ENCODE results near the gene HOXB3.

Gene HOXB3

GRCh38 chr17:48499735-48500434, 90.2 kb downstream of the HOXB3 start:
- Histone ChIP-seq H3K9me3 (ENCODE audit: low read length) (no peaks in the 10 kb centered on the region), H3F3A (ENCODE audit: insufficient read depth, low read length) (no peaks in the 10 kb centered on the region), H3K27ac (ENCODE audit: low read depth, low read length, poor library complexity, severe bottlenecking) (no peak overlapping the region), H3K4me1 (ENCODE audit: insufficient read depth, low read length, severe bottlenecking) (no peaks in the 10 kb centered on the region), H4K20me1 (ENCODE audit: insufficient read depth, low read length) (no peaks in the 10 kb centered on the region), H3K9ac (ENCODE audit: low read length) (no peak overlapping the region), H3K27me3 (ENCODE audit: insufficient read depth, low read length) (no peaks in the 10 kb centered on the region; the same call in none of the 2 replicates), H3K36me3 (ENCODE audit: insufficient read depth, low read length) (no peaks in the 10 kb centered on the region), H3K4me2 (ENCODE audit: low read length) (no peak overlapping the region), H3K4me3 (ENCODE audit: low read depth, low read length, poor library complexity, severe bottlenecking) (no peak overlapping the region), H3K9me2 (ENCODE audit: low read depth, low read length) (no peaks in the 10 kb centered on the region), H3K79me2 (ENCODE audit: insufficient read depth, low read length) (no peaks in the 10 kb centered on the region), H2AFZ (ENCODE audit: low read length) (no peak overlapping the region)
- TF ChIP-seq EZH2 (IDR thresholded peaks at IDR 0.05; ENCODE audit: borderline replicate concordance, low read length) (no peak), CTCF (IDR thresholded peaks at IDR 0.05; ENCODE audit: low read length) (no peak)

GRCh38 chr17:48499248-48499647, 90.8 kb downstream of the HOXB3 start:
- no peaks in the 10 kb centered on the region for H3K9me2 ChIP-seq (ENCODE audit: low read depth, low read length)
- TF ChIP-seq EZH2 (IDR thresholded peaks at IDR 0.05; ENCODE audit: borderline replicate concordance, low read length) (no peak), CTCF (IDR thresholded peaks at IDR 0.05; ENCODE audit: low read length) (no peak)
- no peak overlapping the region for H3K27ac ChIP-seq (ENCODE audit: low read depth, low read length, poor library complexity, severe bottlenecking)
- H4K20me1 ChIP-seq (ENCODE audit: insufficient read depth, low read length) = no peaks in the 10 kb centered on the region
- no peak overlapping the region for H3K9ac ChIP-seq (ENCODE audit: low read length)
- no peaks in the 10 kb centered on the region for H3K4me1 ChIP-seq (ENCODE audit: insufficient read depth, low read length, severe bottlenecking)
- H3K4me2 ChIP-seq (ENCODE audit: low read length) = no peak overlapping the region
- H3K79me2 ChIP-seq (ENCODE audit: insufficient read depth, low read length) = no peaks in the 10 kb centered on the region
- no peak overlapping the region for H2AFZ ChIP-seq (ENCODE audit: low read length)
- no peak overlapping the region for H3K4me3 ChIP-seq (ENCODE audit: low read depth, low read length, poor library complexity, severe bottlenecking)
- H3K27me3 ChIP-seq (ENCODE audit: insufficient read depth, low read length) = no peaks in the 10 kb centered on the region; the same call in 1 of the 2 replicates
- no peaks in the 10 kb centered on the region for H3K9me3 ChIP-seq (ENCODE audit: low read length)
- H3F3A ChIP-seq (ENCODE audit: insufficient read depth, low read length) = no peaks in the 10 kb centered on the region
- no peaks in the 10 kb centered on the region for H3K36me3 ChIP-seq (ENCODE audit: insufficient read depth, low read length)
